Activated CD8-positive, alpha-beta memory T cell treated with anti-CD3 and anti-CD28 coated beads for 24 hours (primary cell): ENCODE data around the gene BIN1.

Experiments
- DNase-seq: peaks from one replicate; pipeline ENCODE4 v3.0.0-alpha.2; 2020

BIN1 gene

DNA sequence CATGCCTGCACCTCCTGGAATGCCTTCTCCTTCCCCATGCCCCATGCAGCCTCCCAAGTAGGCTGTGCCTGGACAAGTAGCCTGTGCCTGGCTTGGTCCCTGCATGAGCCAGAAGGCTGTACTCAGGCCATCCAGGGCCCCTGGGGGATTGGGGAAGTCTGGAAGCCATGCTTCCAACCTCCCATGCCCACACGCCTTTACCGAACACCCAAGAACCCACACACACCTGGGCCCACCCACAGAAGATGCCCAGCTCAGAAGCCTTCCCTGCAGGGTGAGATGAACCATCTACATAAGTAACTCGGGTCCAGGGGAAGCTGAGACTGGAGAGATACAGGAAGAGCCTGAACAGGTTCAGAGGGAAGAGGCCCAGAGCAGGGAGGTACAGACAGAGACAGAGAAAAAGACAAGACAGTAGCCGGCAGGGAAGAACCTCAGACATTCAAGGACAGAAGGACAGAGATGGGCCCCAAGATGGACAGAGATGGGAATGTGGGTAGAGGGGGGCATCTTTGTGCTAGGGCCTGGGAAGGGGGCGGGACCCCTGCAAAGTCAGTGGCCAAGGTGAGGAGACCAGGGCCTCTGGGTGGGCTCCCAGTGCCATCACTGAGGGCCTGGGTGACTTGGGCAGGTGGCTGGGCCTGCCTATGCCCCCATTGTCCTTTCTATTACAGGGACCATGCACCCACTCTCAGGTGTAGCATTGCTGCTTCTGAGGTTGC lies 4.3 kb downstream of the BIN1 start:
- peak; percentile 32 for DNase-seq

GRCh38 chr2:127101756-127102477 lies 5.0 kb downstream of the BIN1 start:
- DNase-seq: no peak

DNA sequence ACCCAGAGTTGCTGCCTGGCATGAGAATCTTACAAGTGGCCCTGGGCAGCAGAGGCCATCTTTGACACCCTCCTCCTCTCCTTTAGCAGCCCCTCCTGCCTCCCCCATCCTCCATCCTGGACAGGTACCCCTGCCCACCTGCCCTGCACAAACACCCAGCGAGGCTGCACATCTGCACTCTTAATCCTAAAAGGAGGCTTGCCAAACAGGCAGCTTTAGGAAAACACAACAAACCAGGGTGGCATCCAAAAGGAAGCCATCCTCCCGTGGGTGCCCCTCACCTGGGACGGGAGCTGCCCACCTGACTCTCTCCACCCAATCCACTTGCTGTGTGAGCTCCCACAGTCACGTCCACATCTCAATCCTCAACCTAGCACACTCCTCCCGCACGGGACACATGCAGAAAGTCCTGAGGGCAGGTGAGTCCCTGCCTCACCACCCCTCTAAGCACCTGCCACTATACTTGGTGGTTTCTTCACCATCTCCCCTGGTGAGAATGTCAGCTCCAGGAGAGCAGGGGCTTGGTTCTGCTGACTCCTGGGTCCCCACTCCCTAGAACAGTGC lies 5.8 kb downstream of the BIN1 start:
- DNase-seq: no peak

DNA sequence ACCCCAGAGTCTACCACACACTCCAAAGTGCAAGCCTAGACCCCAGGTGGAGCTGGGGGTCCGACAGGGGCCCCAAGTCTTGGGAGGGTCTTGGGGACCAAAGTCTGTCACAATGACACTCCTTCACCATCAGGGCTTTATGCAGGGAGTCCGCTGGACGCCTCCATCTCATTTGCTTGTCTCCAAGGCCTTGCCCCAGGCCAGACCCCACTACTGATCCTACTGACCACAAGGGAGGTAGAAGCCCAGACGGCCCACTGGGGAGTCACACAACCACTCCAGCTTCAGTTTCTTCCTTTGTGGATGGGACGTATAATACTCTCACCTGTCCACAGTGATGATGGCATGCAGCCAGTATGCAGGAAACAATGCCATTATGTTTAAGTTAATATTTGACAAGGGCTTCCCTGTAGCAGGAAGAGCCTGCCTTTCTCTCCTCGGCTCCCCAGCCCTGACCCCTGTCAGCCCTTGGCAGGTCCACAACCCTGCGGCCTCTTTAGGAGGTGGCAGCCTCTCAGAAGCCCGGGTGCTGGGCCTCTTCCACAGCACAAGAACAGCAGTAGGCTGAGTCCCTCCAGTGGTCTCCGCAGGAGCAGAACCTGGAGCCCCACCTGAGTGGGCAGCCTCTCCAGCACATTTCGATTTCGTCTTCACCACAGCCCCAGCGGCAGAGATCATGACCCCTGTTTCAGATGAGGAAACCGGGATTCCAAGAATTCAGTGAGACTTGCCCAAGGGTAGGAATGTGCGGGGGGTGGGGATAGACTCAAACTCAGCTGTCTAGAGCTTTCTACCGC lies 6.5 kb downstream of the BIN1 start:
- no peak for DNase-seq

GRCh38 chr2:127098711-127099110 lies 8.2 kb downstream of the BIN1 start:
- no peak for DNase-seq

DNA sequence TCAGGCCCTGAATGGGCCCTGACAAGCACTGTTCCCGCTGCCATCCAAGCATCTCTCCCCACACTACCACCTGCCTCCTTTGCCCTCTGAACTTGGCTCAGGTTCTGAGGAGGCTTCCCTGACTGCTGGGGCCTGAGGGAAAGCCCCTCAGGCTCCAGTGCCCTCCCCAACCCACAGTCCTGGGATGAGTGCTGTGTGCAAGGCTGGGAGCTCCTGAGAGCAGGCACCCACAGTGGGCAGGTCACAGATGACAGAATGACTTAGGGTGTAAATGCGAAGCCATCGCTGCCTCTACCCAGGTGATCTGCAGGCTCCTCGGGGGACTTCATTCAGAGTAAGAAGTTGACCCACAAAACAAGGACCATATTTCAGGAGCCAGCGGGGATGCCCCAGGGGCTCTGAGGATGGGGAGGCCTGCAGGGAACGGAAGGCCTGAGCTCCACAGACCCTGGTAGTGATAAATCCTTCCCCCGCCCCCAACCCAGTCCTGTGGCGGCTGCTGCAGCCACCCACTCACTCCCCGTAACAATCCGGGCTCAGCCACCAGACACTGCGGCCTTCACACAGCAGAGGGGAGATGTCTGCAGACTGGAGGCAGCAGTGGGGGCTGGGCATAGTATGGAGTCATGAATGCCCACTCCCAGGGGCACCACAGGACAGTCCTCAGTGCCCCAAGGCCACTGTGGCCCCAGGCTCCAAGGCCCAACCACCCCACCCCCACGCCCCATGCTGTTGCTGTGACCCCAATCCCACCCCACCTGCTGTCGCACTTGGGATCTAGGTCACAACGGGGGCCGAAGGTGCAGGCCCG lies 8.9 kb downstream of the BIN1 start:
- DNase-seq: no peak

GRCh38 chr2:127097471-127097765 lies 9.5 kb downstream of the BIN1 start:
- no peak for DNase-seq

DNA sequence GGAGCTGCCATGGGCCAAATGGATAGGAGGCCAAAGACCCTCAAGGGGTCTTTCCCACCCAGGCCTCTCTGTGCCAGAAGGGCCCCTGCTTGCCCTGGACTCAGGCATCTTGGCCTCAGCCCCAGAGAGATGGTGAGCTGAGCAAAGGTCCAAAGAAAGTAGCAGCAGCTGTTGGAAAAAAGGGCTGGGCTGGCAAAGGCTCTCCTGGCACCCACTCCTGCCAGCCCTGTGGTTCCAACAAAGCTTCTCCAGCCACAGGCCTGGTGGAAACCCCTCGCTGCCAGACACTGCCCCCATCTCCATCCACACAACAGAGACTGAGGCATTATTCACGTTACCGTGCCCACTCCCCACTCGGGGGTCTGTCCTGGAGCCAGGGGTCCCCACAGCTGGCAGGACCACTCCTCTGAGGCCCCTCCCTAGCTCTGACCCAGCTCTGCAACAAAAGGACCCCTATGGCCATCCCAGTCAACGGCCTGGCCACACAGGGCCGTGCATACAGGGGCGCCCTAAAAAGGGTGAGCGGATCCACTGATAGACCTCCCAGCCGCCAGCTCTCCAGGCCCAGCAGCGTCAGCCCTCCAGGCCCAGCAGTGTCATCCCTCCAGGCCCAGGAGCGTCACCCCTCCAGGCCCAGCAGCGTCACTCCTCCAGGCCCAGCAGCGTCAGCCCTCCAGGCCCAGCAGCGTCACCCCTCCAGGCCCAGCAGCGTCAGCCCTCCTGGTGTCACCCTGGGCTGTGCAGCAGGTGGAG lies 10.1 kb downstream of the BIN1 start:
- DNase-seq: no peak

DNA sequence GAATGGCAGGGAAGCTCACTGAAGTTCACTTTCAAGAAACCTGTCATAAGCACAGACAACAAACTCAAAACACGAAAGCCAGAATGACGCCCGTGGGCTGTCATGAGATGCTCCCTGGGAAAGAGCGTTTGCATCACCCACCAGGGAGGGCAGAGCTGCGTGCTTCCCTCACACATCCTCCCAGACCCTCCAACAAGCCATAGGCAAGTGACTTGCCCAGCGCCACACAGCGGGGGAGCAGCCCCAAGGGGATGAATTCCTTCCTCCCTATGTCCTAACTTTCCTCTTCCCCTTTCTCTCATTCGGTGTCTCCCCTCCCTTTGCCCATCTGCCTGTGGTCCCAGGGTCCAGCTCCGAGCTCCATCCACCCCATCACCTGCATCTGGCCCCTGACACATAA lies 10.7 kb downstream of the BIN1 start:
- no peak for DNase-seq

- no peak for DNase-seq
Observed at GRCh38 chr2:127095784-127096183, 11.2 kb downstream of the BIN1 start.

DNA sequence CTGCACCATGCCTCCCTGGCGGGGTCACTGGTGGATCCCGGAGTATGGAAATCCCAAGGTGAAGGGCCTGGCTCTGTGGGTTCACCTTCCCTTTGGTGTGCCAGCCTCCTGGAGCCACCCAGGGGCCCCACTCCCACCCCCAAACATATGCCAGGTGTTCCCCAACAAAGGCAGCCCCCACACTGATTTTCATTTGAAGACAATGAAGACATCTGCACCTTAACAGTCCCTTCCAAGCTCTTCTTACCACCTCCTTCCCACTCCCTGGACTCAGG lies 11.7 kb downstream of the BIN1 start:
- DNase-seq: no peak

- no peak for DNase-seq
Observed at GRCh38 chr2:127094509-127095366, 12.2 kb downstream of the BIN1 start.

GRCh38 chr2:127093648-127094210 lies 13.2 kb downstream of the BIN1 start:
- no peak for DNase-seq

DNA sequence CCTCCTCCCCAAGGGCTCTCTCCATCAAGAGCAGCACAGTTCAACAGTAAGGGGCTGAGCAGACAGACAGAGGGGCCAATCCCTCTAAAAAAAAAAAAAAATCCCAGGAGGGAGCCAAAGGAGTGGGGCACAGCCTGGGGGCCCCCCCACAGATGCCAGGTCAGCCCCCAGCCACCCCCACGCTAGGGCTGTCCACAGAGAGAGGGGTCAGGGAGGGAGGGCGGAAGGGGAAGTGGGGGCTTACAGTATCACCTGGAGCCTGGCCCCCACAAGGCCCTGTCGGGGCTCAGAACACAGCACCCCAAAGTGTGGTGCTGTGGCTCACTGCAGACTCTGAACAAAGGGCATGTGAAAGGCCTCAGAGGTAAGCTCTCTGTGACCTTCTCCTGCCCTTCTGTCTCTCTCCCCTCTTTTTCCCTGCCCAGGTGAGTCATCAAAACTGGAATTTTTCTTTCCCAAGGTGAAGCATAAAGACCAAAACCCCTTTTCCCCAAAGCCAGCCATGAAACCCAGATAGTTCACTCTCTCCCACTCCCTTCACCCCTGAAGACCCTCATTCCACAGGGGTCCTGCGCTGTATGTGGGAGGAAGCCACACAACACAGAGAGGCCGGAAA lies 13.9 kb downstream of the BIN1 start:
- no peak for DNase-seq

GRCh38 chr2:127092306-127092705 lies 14.6 kb downstream of the BIN1 start:
- no peak for DNase-seq

GRCh38 chr2:127091886-127092285 lies 15.1 kb downstream of the BIN1 start:
- DNase-seq: no peak

GRCh38 chr2:127091148-127091547 lies 15.8 kb downstream of the BIN1 start:
- no peak for DNase-seq

DNA sequence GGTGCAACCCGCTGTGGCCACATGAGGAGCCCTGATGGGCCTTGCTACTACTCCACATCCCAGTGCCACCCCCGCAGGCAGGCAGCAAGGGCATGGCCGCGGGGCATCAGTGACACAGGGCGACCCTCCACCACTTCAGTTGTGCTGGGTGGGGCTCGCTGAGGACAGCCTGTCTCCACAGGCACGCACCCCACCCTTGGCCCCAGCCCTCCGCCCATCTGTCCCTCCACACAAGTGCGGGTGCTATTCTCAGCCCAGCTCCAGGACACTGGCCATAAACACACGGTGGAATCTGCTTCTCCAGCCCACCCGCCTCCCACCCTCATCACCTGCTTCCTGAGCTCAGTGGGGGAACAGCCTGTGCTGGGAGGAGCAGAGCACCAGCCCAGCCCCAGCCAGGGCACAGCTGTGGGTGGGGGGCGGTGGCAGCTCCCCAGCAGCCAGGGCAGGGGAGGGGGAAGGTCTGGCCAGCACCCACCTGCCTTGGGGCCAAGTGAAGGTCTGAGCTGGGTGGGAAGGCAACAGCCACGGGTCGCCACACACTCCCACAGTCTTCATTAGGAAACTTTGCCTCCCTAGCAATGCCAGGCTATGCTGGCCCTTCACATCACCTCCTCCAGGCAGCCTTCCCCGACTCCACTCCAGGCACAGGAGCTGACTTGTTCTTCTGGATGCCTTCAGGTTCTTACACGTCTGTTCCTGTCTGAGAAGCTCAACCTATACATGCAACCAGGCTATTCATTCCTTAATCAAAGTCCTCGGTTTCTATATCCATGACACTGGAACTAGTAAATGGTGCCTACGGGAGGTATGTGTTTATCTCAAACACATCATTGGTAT lies 16.5 kb downstream of the BIN1 start:
- no peak for DNase-seq

- DNase-seq: no peak
Observed at GRCh38 chr2:127089478-127090235, 17.3 kb downstream of the BIN1 start.
